HepG2 (cell line): ENCODE results near the gene SOX5. TPM values are rescaled to one million over a fixed set of nuclear protein-coding genes. Genes with fewer than 3 reads are reported as not detected.
A peak's percentile ranks its signal among the peaks of the same experiment; 100 is the strongest.

Experiments used
- ASH2L ChIP-seq: fragments of 300-600, 200-600 bp; sonication (generic); IDR thresholded peaks from 2 replicates; pipeline ENCODE4 v1.7.0; 2017; ENCODE audit warnings: low read depth, mild to moderate bottlenecking, moderate library complexity, mixed read lengths, low read length; ENCODE audit not compliant: insufficient read length
- CHD4 ChIP-seq: fragments of 200-600 bp; sonication (generic); IDR thresholded peaks from 2 replicates; pipeline ENCODE4 v1.7.0; 2017; ENCODE audit warnings: mild to moderate bottlenecking, low read length, borderline replicate concordance
- CREM ChIP-seq, 2 experiments: sonication (generic) in 1 of 2; formaldehyde crosslinking in 1 of 2; IDR thresholded peaks; 2 replicates each; pipeline versions ENCODE4 v1.4.0 to v1.6.1; 2016 to 2020; ENCODE audit warnings: antibody characterized with exemption in 1 of 2, mild to moderate bottlenecking in 1 of 2, missing genetic modification reagents in 1 of 2
- DPF2 ChIP-seq: sonication (generic); formaldehyde crosslinking; IDR thresholded peaks from 2 replicates; pipeline ENCODE4 v1.4.0; 2020; ENCODE audit warnings: mild to moderate bottlenecking, low read depth, missing genetic modification reagents, borderline replicate concordance
- ELF3 ChIP-seq: IDR thresholded peaks from 2 replicates; pipeline ENCODE4 v1.6.1; 2016; ENCODE audit warnings: missing genetic modification reagents, missing compliant biosample characterization
- EP300 ChIP-seq, 3 experiments: sonication (generic) in 1 of 3; formaldehyde crosslinking in 1 of 3; IDR thresholded peaks; 2 replicates each; pipeline versions ENCODE4 v1.5.1 to v1.6.1; 2011 to 2020; ENCODE audit warnings: low read depth in 2 of 3, low read length in 2 of 3, borderline replicate concordance in 1 of 3, improper control_type of control experiment in 1 of 3, mild to moderate bottlenecking in 1 of 3, missing genetic modification reagents in 1 of 3, moderate library complexity in 1 of 3
- HES4 ChIP-seq: sonication (generic); formaldehyde crosslinking; IDR thresholded peaks from 2 replicates; pipeline ENCODE4 v1.9.0; 2021; ENCODE audit warnings: mild to moderate bottlenecking, missing genetic modification reagents, borderline replicate concordance
- HMG20A ChIP-seq: IDR thresholded peaks from 2 replicates; pipeline ENCODE4 v1.6.1; 2016; ENCODE audit warnings: borderline replicate concordance
- HNF4G ChIP-seq, 2 experiments: sonication (generic) in 1 of 2; formaldehyde crosslinking in 1 of 2; IDR thresholded peaks; 2 replicates each; pipeline versions ENCODE4 v1.4.0 to v1.6.1; 2011 to 2020; ENCODE audit warnings: borderline replicate concordance in 2 of 2, low read depth in 2 of 2, mild to moderate bottlenecking in 2 of 2, low read length in 1 of 2, missing genetic modification reagents in 1 of 2, moderate library complexity in 1 of 2
- ISL2 ChIP-seq: sonication (generic); formaldehyde crosslinking; IDR thresholded peaks from 2 replicates; pipeline ENCODE4 v1.5.0; 2020; ENCODE audit warnings: missing genetic modification reagents
- KMT2B ChIP-seq: IDR thresholded peaks from 2 replicates; pipeline ENCODE4 v1.6.1; 2016; ENCODE audit warnings: missing genetic modification reagents, missing compliant biosample characterization
- MED1 ChIP-seq: sonication (generic); formaldehyde crosslinking; IDR thresholded peaks from 2 replicates; pipeline ENCODE4 v1.4.0; 2020; ENCODE audit warnings: missing genetic modification reagents
- MED13 ChIP-seq: sonication (generic); formaldehyde crosslinking; IDR thresholded peaks from 2 replicates; pipeline ENCODE4 v1.5.0; 2020; ENCODE audit warnings: missing genetic modification reagents
- MIXL1 ChIP-seq: IDR thresholded peaks from 2 replicates; pipeline ENCODE4 v1.6.1; 2016
- RFXANK ChIP-seq: IDR thresholded peaks from 2 replicates; pipeline ENCODE4 v1.6.1; 2016
- SAP130 ChIP-seq: IDR thresholded peaks from 2 replicates; pipeline ENCODE4 v1.6.1; 2016; ENCODE audit warnings: low read depth
- TARDBP ChIP-seq: sonication (generic); formaldehyde crosslinking; IDR thresholded peaks from 2 replicates; pipeline ENCODE4 v1.8.0; 2022; ENCODE audit warnings: mild to moderate bottlenecking, missing genetic modification reagents
- TERF1 ChIP-seq: sonication (generic); formaldehyde crosslinking; IDR thresholded peaks from 2 replicates; pipeline ENCODE4 v1.8.0; 2022; ENCODE audit warnings: mild to moderate bottlenecking, missing genetic modification reagents, moderate library complexity
- ZNF7 ChIP-seq: IDR thresholded peaks from 2 replicates; pipeline ENCODE4 v1.6.1; 2016; ENCODE audit warnings: missing biosample characterization, missing genetic modification reagents
- ZNF800 ChIP-seq: sonication (generic); formaldehyde crosslinking; IDR thresholded peaks from 2 replicates; pipeline ENCODE4 v1.4.0; 2020; ENCODE audit warnings: missing genetic modification reagents
- polyA plus RNA-seq, 8 experiments: library from polyadenylated mRNA; depleted of rRNA in 3 of 8; stranded (reverse) in 7 of 8; unstranded in 1 of 8; fragments of >200 nt; fragmentation: Illumina TruSeq in 4 of 8; extraction: Trizol in 4 of 8; gene quantifications; 2 replicates each; pipeline versions ENCODE4 v1.2.1 to v1.2.3, GENCODE V29; 2011 to 2016; ENCODE audit warnings: low read depth in 4 of 8, missing spikeins in 1 of 8, mixed read lengths in 1 of 8; ENCODE audit not compliant: insufficient read depth in 1 of 8
- total RNA-seq, 5 experiments: library from RNA; depleted of rRNA; stranded (reverse); fragments of >200 nt; fragmentation: Illumina TruSeq; extraction: Trizol; gene quantifications; 2 replicates each; pipeline ENCODE4 v1.2.3, GENCODE V29; 2016; ENCODE audit warnings: low read depth in 1 of 5
- TF ChIP-seq, protein P1 (sequence below): sonication (generic); formaldehyde crosslinking; IDR thresholded peaks from 2 replicates; pipeline ENCODE4 v1.5.1; 2020; ENCODE audit warnings: mild to moderate bottlenecking, missing genetic modification reagents, borderline replicate concordance

The SOX5 gene
- total and polyA plus RNA-seq, 2 of the 13 experiments (the other 11 are each of a cell fraction or from before 2014, with no cell fraction given), result 18.5 to 76.4 TPM

DNA sequence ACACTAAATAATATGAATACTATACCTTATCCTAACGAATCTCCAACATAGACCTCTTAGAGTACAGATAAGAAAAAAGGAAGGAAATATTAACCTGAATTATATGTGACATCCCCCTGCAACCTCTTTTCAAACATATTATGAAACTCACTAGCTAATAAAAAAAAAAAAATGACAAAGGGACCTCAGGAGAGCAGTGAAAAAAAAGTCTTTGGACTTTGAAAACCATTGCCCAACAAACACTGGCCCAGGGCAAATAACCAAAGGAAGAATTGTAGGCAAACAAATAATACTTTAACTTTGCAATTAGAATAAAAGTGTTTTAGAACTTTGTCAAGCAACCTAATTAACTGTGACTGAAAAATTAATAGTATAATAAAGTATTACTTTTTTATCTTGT, 7.7 kb downstream of the SOX5 start (continued):
- 0 out of 2 replicates have a peak, but pooled peaks have one; percentile 56 for TF ChIP-seq DPF2 (CRISPR knock-in tag)
- TF ChIP-seq SAP130 (CRISPR knock-in tag), result peak; percentile 56
- TF ChIP-seq TARDBP (CRISPR knock-in tag), result peak; percentile 29; the same call in 1 of the 2 replicates
- peak; percentile 77; the same call in 1 of the 2 replicates for TF ChIP-seq MED13 (CRISPR knock-in tag)
- TF ChIP-seq ASH2L, result peak; percentile 16
- peak; percentile 92; the same call in 1 of the 2 replicates for TF ChIP-seq HNF4G (IDR thresholded peaks at IDR 0.05; ENCODE audit: borderline replicate concordance, low read depth, low read length)
- TF ChIP-seq HNF4G (CRISPR knock-in tag; IDR thresholded peaks at IDR 0.05; ENCODE audit: borderline replicate concordance, low read depth), result no peak
- TF ChIP-seq, protein P1, sequence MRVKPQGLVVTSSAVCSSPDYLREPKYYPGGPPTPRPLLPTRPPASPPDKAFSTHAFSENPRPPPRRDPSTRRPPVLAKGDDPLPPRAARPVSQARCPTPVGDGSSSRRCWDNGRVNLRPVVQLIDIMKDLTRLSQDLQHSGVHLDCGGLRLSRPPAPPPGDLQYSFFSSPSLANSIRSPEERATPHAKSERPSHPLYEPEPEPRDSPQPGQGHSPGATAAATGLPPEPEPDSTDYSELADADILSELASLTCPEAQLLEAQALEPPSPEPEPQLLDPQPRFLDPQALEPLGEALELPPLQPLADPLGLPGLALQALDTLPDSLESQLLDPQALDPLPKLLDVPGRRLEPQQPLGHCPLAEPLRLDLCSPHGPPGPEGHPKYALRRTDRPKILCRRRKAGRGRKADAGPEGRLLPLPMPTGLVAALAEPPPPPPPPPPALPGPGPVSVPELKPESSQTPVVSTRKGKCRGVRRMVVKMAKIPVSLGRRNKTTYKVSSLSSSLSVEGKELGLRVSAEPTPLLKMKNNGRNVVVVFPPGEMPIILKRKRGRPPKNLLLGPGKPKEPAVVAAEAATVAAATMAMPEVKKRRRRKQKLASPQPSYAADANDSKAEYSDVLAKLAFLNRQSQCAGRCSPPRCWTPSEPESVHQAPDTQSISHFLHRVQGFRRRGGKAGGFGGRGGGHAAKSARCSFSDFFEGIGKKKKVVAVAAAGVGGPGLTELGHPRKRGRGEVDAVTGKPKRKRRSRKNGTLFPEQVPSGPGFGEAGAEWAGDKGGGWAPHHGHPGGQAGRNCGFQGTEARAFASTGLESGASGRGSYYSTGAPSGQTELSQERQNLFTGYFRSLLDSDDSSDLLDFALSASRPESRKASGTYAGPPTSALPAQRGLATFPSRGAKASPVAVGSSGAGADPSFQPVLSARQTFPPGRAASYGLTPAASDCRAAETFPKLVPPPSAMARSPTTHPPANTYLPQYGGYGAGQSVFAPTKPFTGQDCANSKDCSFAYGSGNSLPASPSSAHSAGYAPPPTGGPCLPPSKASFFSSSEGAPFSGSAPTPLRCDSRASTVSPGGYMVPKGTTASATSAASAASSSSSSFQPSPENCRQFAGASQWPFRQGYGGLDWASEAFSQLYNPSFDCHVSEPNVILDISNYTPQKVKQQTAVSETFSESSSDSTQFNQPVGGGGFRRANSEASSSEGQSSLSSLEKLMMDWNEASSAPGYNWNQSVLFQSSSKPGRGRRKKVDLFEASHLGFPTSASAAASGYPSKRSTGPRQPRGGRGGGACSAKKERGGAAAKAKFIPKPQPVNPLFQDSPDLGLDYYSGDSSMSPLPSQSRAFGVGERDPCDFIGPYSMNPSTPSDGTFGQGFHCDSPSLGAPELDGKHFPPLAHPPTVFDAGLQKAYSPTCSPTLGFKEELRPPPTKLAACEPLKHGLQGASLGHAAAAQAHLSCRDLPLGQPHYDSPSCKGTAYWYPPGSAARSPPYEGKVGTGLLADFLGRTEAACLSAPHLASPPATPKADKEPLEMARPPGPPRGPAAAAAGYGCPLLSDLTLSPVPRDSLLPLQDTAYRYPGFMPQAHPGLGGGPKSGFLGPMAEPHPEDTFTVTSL (CRISPR knock-in tag), result peak; percentile 87; the same call in 1 of the 2 replicates
- no peak for TF ChIP-seq CHD4
- peak; percentile 41; the same call in 1 of the 2 replicates for TF ChIP-seq ELF3 (CRISPR knock-in tag)
- no peak for TF ChIP-seq ZNF7 (CRISPR knock-in tag)
- TF ChIP-seq MIXL1 (CRISPR knock-in tag), result peak; percentile 60; the same call in 1 of the 2 replicates
- TF ChIP-seq TERF1 (CRISPR knock-in tag), result no peak
- peak; percentile 69; the same call in 1 of the 2 replicates for TF ChIP-seq CREM (IDR thresholded peaks at IDR 0.05)
- no peak for TF ChIP-seq CREM (CRISPR knock-in tag; IDR thresholded peaks at IDR 0.05)
- TF ChIP-seq HMG20A (CRISPR knock-in tag), result peak; percentile 65; the same call in 1 of the 2 replicates
- TF ChIP-seq EP300 (IDR thresholded peaks at IDR 0.05; ENCODE audit: low read depth in 2 of 2, low read length in 2 of 2), result peak in 1 of 2 experiments; percentile 91; a peak in 2 of 4 replicates
- TF ChIP-seq EP300 (CRISPR knock-in tag; IDR thresholded peaks at IDR 0.05; ENCODE audit: borderline replicate concordance), result no peak
- peak; percentile 79 for TF ChIP-seq MED1 (CRISPR knock-in tag)
- 0 out of 2 replicates have a peak, but pooled peaks have one; percentile 33 for TF ChIP-seq KMT2B
- peak; percentile 85 for TF ChIP-seq ISL2 (CRISPR knock-in tag)
- TF ChIP-seq HES4, result no peak
- TF ChIP-seq RFXANK (CRISPR knock-in tag), result no peak
- TF ChIP-seq ZNF800, result 0 out of 2 replicates have a peak, but pooled peaks have one; percentile 51
